Measurements from ENCODE around the gene MASP2.

- TF ChIP-seq HDAC2 (IDR thresholded peaks at IDR 0.05) (no peak), MAX (IDR thresholded peaks at IDR 0.05) (no peak), POLR2A (IDR thresholded peaks at IDR 0.05; ENCODE audit: low read length) (no peak), CTCF (IDR thresholded peaks at IDR 0.05) (no peak), JUN (IDR thresholded peaks at IDR 0.05) (no peak), EP300 (IDR thresholded peaks at IDR 0.05) (no peak), RFX5 (IDR thresholded peaks at IDR 0.05) (no peak), ZFP36 (IDR thresholded peaks at IDR 0.05; ENCODE audit: borderline replicate concordance, partially characterized antibody) (no peak), ESRRA (IDR thresholded peaks at IDR 0.05; ENCODE audit: borderline replicate concordance, low read length) (no peak), BCL3 (IDR thresholded peaks at IDR 0.05) (no peak), SREBF2 (IDR thresholded peaks at IDR 0.05) (no peak), EHMT2 (IDR thresholded peaks at IDR 0.05; ENCODE audit: low read depth) (no peak), RCOR1 (IDR thresholded peaks at IDR 0.05; ENCODE audit: low read depth, low read length) (no peak)
Measured at GRCh38 chr1:11000526-11000925, 46.5 kb downstream of the MASP2 start.

Measured in A549 (cell line).